AG20443 (cell line): Measurements from ENCODE around the gene GOPC.

Source experiments
- DNase-seq: peaks from one replicate; pipeline ENCODE4 v3.0.0; 2012; ENCODE audit warnings: low spot score, mixed read lengths

Gene GOPC

DNA sequence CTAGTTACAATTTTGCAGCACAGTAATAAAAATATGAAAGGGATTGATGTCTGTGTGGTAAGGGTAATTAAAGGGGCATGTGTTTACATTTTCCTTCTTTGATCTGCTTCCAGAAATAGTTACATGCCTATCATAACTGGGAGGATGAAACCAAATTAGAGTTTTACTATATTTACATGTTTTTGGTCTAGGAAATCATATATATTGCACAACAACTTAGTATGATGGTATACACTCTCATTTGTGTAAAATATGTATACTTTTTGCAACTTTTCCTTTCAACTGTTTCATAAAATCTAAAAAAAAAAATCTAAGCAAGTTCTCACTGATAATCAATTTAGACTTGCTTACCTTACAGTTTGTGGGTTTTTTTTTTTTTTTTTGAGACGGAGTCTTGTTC is 87.7 kb downstream of the GOPC start:
- DNase-seq: no peak

DNA sequence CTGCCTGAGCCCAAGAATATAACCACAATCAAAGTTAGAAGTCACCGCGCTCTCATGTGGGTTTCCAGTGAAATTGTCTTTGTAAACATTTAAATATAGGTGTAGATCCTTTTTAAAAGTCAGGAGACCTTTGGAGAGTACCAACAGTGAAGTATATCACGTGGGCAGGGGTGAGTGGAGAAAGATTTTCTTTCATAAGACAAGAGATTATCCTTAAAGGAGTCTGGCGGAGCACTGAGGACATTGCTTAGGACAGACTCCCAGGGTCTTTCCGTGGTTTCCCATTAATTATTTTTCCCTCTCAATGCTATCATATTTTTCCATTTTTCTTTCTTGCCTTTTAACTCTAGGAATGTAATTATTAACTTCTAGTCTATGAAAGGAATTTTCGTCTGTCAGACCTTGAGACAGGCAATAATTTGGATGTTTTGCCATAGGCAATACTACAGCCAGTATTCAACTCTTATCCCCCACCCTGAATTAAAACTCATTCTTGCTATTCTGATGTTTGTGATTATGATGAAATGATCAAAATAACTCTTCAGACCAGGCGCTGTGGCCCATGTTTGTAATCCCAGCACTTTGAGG is 88.4 kb downstream of the GOPC start:
- no peak for DNase-seq

DNA sequence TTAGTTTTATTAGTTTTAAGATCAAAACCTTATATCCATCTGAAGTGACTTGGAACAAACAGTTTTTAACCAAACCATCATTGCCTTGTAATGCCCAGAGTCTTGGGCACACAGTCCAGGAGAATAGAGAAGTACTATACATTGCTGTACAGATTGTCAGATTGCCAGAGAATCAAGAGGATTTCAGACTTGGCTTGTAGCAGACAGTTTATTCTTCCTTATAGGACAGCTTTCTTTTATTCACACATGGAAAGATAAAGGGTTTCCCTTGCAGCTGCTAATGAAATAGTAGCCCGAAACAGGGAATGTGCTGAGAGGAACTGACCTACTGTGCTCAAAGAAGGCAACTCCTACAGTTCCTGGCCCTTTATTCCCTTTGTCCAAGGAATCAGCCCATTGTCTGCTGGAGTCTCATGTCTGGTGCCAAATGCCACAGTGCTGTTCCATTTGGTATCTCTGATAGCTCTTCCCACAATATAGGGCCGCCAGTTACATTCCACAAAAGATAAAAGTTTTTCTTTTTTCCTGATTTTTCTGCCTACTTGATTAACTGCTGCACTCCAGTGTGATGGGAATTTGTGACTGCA is 89.2 kb downstream of the GOPC start:
- DNase-seq: no peak

DNA sequence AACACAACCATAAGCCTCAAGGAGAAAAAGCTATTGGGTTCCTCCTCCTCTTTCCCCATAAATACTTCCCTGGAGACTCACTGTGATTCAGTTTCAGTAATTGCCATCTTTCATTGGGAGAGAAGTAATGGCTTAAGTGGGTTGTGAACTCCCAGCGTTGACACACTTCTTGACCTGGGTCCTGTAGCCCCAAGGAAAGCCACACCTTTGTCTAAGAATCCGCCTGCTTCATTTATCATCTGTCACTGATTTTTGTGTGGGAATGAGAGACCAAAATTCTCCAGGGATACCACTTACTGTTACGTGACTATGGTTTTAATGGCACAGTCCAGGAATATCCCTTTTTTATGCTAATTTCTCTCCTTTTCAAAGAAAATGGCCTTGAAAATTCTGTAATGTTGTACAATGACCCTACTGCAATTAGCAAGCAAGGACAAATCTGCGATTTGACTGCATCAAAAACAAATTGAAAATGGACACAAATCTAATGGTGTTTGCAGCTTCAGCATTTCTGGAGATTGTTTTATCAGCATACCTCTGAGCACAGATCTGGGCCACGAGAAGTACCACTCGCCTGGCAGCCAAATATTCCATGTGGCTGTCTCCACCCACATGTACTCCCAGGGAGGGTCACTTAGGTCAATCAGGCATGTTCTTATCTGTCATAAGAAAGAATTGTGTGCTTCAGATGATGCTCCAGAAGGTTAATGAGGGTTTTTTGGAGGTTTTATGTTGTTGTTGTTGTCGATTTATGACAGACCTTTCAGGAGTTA is 90.1 kb downstream of the GOPC start:
- no peak for DNase-seq
